CD14-positive monocyte (primary cell): ENCODE measurements around the gene KCNT1. TPM values are rescaled to one million over a fixed set of nuclear protein-coding genes. Genes with fewer than 3 reads are reported as not detected.

Experiments used
- DNase-seq, 3 donors: peaks; one replicate each; pipeline ENCODE4 v3.0.0-alpha.2; 2011 to 2022
- H2AFZ ChIP-seq: 2 replicates; pipeline ENCODE4 v1.6.0; 2012; ENCODE audit warnings: mild to moderate bottlenecking, low read depth, low read length, inconsistent platforms; ENCODE audit not compliant: insufficient read depth, poor library complexity, severe bottlenecking
- H3K27ac ChIP-seq, 2 donors: 1 replicate in 1 of 2; 2 replicates in 1 of 2; pipeline ENCODE4 v1.5.1; 2012 to 2013; ENCODE audit warnings: low read length in 2 of 2, control low read depth in 1 of 2, inconsistent platforms in 1 of 2, low read depth in 1 of 2, mild to moderate bottlenecking in 1 of 2
- H3K27me3 ChIP-seq, 2 donors: one replicate each; pipeline versions ENCODE4 v1.6.0 to v1.6.1; 2011 to 2013; ENCODE audit warnings: low read length in 2 of 2; ENCODE audit not compliant: control insufficient read depth in 2 of 2, insufficient read depth in 2 of 2
- H3K36me3 ChIP-seq, 2 donors: replicated peaks in 1 of 2; 1 replicate in 1 of 2; 2 replicates in 1 of 2; pipeline versions ENCODE4 v1.5.1 to v1.6.1; 2012 to 2013; ENCODE audit warnings: low read length in 2 of 2, control low read depth in 1 of 2, inconsistent platforms in 1 of 2, mild to moderate bottlenecking in 1 of 2; ENCODE audit not compliant: insufficient read depth in 2 of 2, control insufficient read depth in 1 of 2
- H3K4me1 ChIP-seq, 2 donors: 1 replicate in 1 of 2; 2 replicates in 1 of 2; pipeline versions ENCODE4 v1.5.1 to v1.6.1; 2012 to 2013; ENCODE audit warnings: low read length in 2 of 2, control low read depth in 1 of 2, inconsistent platforms in 1 of 2, mild to moderate bottlenecking in 1 of 2, moderate library complexity in 1 of 2; ENCODE audit not compliant: insufficient read depth in 2 of 2, control insufficient read depth in 1 of 2
- H3K4me2 ChIP-seq: replicated peaks from 2 replicates; pipeline ENCODE3; 2012; ENCODE audit warnings: low read length, moderate library complexity, mild to moderate bottlenecking; ENCODE audit not compliant: poor library complexity, severe bottlenecking; ENCODE audit errors: extremely low read depth
- H3K4me3 ChIP-seq, 3 experiments: fragments of 200-600 bp in 1 of 3; sonication (generic) in 1 of 3; replicated peaks in 1 of 3; 1 replicate in 2 of 3; 2 replicates in 1 of 3; pipeline ENCODE4 v1.5.1; 2011 to 2013; ENCODE audit warnings: low read length in 3 of 3, mild to moderate bottlenecking in 3 of 3, control low read depth in 2 of 3, low read depth in 2 of 3, inconsistent platforms in 1 of 3, moderate library complexity in 1 of 3
- H3K79me2 ChIP-seq: 2 replicates; pipeline ENCODE4 v1.6.0; 2012; ENCODE audit warnings: mild to moderate bottlenecking, control low read depth, inconsistent platforms, low read length, moderate library complexity; ENCODE audit not compliant: insufficient read depth
- H3K9ac ChIP-seq: 2 replicates; pipeline ENCODE4 v1.6.0; 2017; ENCODE audit warnings: low read length, mild to moderate bottlenecking; ENCODE audit not compliant: insufficient read depth, poor library complexity, severe bottlenecking
- H3K9me3 ChIP-seq, 2 donors: replicated peaks in 1 of 2; 1 replicate in 1 of 2; 2 replicates in 1 of 2; pipeline versions ENCODE4 v1.5.1 to v1.6.1; 2012 to 2013; ENCODE audit warnings: low read length in 2 of 2, control low read depth in 1 of 2; ENCODE audit not compliant: control insufficient read depth in 1 of 2, insufficient read depth in 1 of 2
- H4K20me1 ChIP-seq: 2 replicates; pipeline ENCODE4 v1.6.0; 2012; ENCODE audit warnings: mild to moderate bottlenecking, low read length, control low read depth, moderate library complexity; ENCODE audit not compliant: insufficient read depth
- H3K27ac Mint-ChIP-seq, 7 donors: one replicate each; pipeline ENCODE4 v1.8.0; 2020; ENCODE audit warnings: mild to moderate bottlenecking in 7 of 7, mixed read lengths in 7 of 7, moderate library complexity in 6 of 7, inconsistent platforms in 2 of 7
- H3K27me3 Mint-ChIP-seq, 3 donors: one replicate each; pipeline ENCODE4 v1.8.0; 2021 to 2022; ENCODE audit warnings: low read depth in 3 of 3, mild to moderate bottlenecking in 3 of 3, mixed read lengths in 3 of 3, moderate library complexity in 3 of 3, inconsistent platforms in 1 of 3
- H3K36me3 Mint-ChIP-seq, 2 donors: one replicate each; pipeline ENCODE4 v1.8.0; 2020; ENCODE audit warnings: mixed read lengths in 2 of 2, inconsistent platforms in 1 of 2, mild to moderate bottlenecking in 1 of 2
- H3K4me1 Mint-ChIP-seq: one replicate; pipeline ENCODE4 v1.8.0; 2020; ENCODE audit warnings: mild to moderate bottlenecking, mixed read lengths
- H3K4me3 Mint-ChIP-seq, 2 donors: one replicate each; pipeline ENCODE4 v1.8.0; 2020; ENCODE audit warnings: mild to moderate bottlenecking in 2 of 2, mixed read lengths in 2 of 2, moderate library complexity in 1 of 2
- H3K9me3 Mint-ChIP-seq, 7 donors: one replicate each; pipeline ENCODE4 v1.8.0; 2020 to 2022; ENCODE audit warnings: mixed read lengths in 7 of 7, mild to moderate bottlenecking in 6 of 7, moderate library complexity in 6 of 7, inconsistent platforms in 2 of 7
- WGBS: methylation state at CpG from one replicate; pipeline ENCODE4 v1.1.5; 2013; ENCODE audit warnings: missing lambda C conversion rate; ENCODE audit not compliant: insufficient coverage; 5-methylcytosine and 5-hydroxymethylcytosine counted together
- intact Hi-C, 2 donors: fragments of 100-400 bp; cut with micrococcal nuclease; formaldehyde crosslinking; loops; one replicate each; pipeline versions ENCODE4 v1.15.0 to v1.15.1; 2023
- polyA plus RNA-seq, 3 donors: library from polyadenylated mRNA; depleted of rRNA in 1 of 3; unstranded in 2 of 3; stranded (reverse) in 1 of 3; fragments of 300-500 nt in 2 of 3; fragments of >200 nt in 1 of 3; fragmentation: Illumina TruSeq in 2 of 3; gene quantifications; 1 replicate in 2 of 3; 2 replicates in 1 of 3; pipeline ENCODE4 v1.2.3, GENCODE V29; 2012 to 2021
- TF ChIP-seq, protein P1 (sequence below): fragments of 200-600 bp; IDR thresholded peaks from one replicate; pipeline ENCODE4 v1.8.0; 2022; ENCODE audit warnings: antibody characterized with exemption, mild to moderate bottlenecking

The KCNT1 gene
- polyA plus RNA-seq, 3 donors = not detected

DNA sequence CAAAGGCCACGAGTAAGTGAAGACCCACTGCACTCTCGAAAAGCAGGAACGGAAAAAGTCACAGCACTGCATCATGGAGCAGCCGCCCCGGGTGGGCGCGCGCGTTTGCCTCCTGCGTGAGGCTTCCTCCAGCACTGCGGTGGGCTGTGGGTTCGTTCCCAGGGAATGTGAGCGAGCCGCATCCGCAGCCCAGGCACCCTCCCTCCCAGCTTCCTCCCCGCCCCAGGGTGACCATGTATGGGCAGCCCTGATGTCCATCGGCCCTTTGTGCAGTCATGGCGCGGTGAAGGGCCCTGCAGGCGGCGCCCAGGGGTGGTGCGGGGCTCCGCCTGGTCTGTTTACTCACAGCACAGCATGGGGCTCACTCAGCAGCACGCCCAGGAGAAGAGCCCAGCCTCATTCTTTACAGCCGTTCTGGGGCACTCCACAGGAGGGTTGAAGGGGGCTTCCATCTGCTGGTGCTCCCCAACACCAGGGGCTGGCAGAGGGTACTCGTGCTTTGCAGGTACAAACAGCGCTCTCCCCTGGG, 32.7 kb downstream of the KCNT1 start:
- no peaks in the 10 kb centered on the region for H4K20me1 ChIP-seq
- H3K27ac ChIP-seq = no peak overlapping the region
- Mint-ChIP-seq H3K9me3 (peaks cover 9 to 18% (median 10%) of the 10 kb centered on the region in 7 donors), H3K36me3 (no peaks in the 10 kb centered on the region), H3K4me1 (no peaks in the 10 kb centered on the region), H3K27ac (no peak overlapping the region), H3K4me3 (no peak overlapping the region), H3K27me3 (peaks cover 10 to 31% (median 29%) of the 10 kb centered on the region in 3 donors)
- 84% methylated on average over 20 of the region's 27 CpGs for WGBS
- no peaks in the 10 kb centered on the region for H3K4me1 ChIP-seq
- intact Hi-C loops = no loop called here
- TF ChIP-seq, protein P1, sequence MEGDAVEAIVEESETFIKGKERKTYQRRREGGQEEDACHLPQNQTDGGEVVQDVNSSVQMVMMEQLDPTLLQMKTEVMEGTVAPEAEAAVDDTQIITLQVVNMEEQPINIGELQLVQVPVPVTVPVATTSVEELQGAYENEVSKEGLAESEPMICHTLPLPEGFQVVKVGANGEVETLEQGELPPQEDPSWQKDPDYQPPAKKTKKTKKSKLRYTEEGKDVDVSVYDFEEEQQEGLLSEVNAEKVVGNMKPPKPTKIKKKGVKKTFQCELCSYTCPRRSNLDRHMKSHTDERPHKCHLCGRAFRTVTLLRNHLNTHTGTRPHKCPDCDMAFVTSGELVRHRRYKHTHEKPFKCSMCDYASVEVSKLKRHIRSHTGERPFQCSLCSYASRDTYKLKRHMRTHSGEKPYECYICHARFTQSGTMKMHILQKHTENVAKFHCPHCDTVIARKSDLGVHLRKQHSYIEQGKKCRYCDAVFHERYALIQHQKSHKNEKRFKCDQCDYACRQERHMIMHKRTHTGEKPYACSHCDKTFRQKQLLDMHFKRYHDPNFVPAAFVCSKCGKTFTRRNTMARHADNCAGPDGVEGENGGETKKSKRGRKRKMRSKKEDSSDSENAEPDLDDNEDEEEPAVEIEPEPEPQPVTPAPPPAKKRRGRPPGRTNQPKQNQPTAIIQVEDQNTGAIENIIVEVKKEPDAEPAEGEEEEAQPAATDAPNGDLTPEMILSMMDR = no peak
- no peaks in the 10 kb centered on the region for H3K79me2 ChIP-seq
- no peak for DNase-seq
- no peak overlapping the region for H3K4me3 ChIP-seq
- H3K36me3 ChIP-seq = no peaks in the 10 kb centered on the region
- H2AFZ ChIP-seq = no peak overlapping the region
- H3K4me2 ChIP-seq = no peak overlapping the region
- H3K9ac ChIP-seq = no peak overlapping the region
- peaks cover 0 to 12% of the 10 kb centered on the region in 2 donors for H3K27me3 ChIP-seq
- peaks cover 0 to 11% of the 10 kb centered on the region in 2 donors for H3K9me3 ChIP-seq

GRCh38 chr9:135736272-135736978, 34.4 kb downstream of the KCNT1 start:
- no peaks in the 10 kb centered on the region for H4K20me1 ChIP-seq
- H3K27ac ChIP-seq = no peak overlapping the region
- peaks cover 0 to 12% of the 10 kb centered on the region in 2 donors for H3K27me3 ChIP-seq
- Mint-ChIP-seq H3K36me3 (no peaks in the 10 kb centered on the region), H3K27me3 (peaks cover 9 to 35% (median 31%) of the 10 kb centered on the region in 3 donors), H3K4me1 (no peaks in the 10 kb centered on the region), H3K27ac (no peak overlapping the region), H3K4me3 (no peak overlapping the region), H3K9me3 (peaks cover 3 to 11% (median 7%) of the 10 kb centered on the region in 7 donors)
- no peaks in the 10 kb centered on the region for H3K36me3 ChIP-seq
- TF ChIP-seq, protein P1 = no peak
- no peak overlapping the region for H3K9ac ChIP-seq
- H2AFZ ChIP-seq = no peak overlapping the region
- intact Hi-C loops = no loop called here
- no peak overlapping the region for H3K4me2 ChIP-seq
- no peak for DNase-seq
- 3% methylated on average over 65 of the region's 78 CpGs for WGBS
- no peaks in the 10 kb centered on the region for H3K79me2 ChIP-seq
- peaks cover 0 to 6% of the 10 kb centered on the region in 2 donors for H3K9me3 ChIP-seq
- H3K4me1 ChIP-seq = no peaks in the 10 kb centered on the region
- no peak overlapping the region for H3K4me3 ChIP-seq
